Right lobe of liver (tissue), 6 donors: ENCODE data around the gene KCNS3. TPM values are rescaled to one million over a fixed set of nuclear protein-coding genes. Genes with fewer than 3 reads are reported as not detected.

Experiments
- ATAC-seq, 4 donors: fragments of 200-7000 bp; cut with Tn5 transposase; one replicate each; pipeline ENCODE4 v1.9.1; 2020; ENCODE audit warnings: mild to moderate bottlenecking in 4 of 4, moderate library complexity in 4 of 4
- DNase-seq, 3 donors: peaks; one replicate each; pipeline ENCODE4 v3.0.0-alpha.2; 2020
- H3K27ac ChIP-seq, 3 donors: fragments of 200-600 bp; one replicate each; pipeline ENCODE4 v1.8.0; 2022
- H3K27me3 ChIP-seq, 2 donors: fragments of 200-600 bp; one replicate each; pipeline ENCODE4 v1.8.0; 2022
- H3K36me3 ChIP-seq, 4 donors: fragments of 200-600 bp; sonication (generic) in 1 of 4; one replicate each; pipeline versions ENCODE4 v1.5.1 to v1.8.0; 2017 to 2022; ENCODE audit warnings: control low read depth in 1 of 4
- H3K4me1 ChIP-seq, 4 donors: fragments of 200-600 bp; sonication (generic) in 1 of 4; one replicate each; pipeline versions ENCODE4 v1.5.1 to v1.8.0; 2017 to 2022; ENCODE audit warnings: control low read depth in 1 of 4
- H3K4me3 ChIP-seq, 3 donors: fragments of 200-600 bp; one replicate each; pipeline ENCODE4 v1.8.0; 2022
- H3K9me3 ChIP-seq, 4 donors: fragments of 200-600 bp; sonication (generic) in 1 of 4; one replicate each; pipeline versions ENCODE4 v1.5.1 to v1.8.0; 2017 to 2022; ENCODE audit warnings: control low read depth in 1 of 4
- POLR2A ChIP-seq: fragments of 450-650 bp; IDR thresholded peaks from one replicate; pipeline ENCODE4 v1.6.1; 2017; ENCODE audit warnings: antibody characterized with exemption, mild to moderate bottlenecking
- WGBS: methylation state at CpG from one replicate; pipeline ENCODE4 v1.1.6; 2018; ENCODE audit warnings: low coverage, low lambda C conversion rate; ENCODE audit not compliant: insufficient coverage; ENCODE audit errors: missing lambda C conversion rate; 5-methylcytosine and 5-hydroxymethylcytosine counted together
- intact Hi-C, 2 donors: fragments of 100-400 bp; cut with DNase I; formaldehyde crosslinking; loops; one replicate each; pipeline versions ENCODE4 v1.11.2 to v1.14.1; 2022
- total RNA-seq, 6 experiments: library from RNA; depleted of rRNA in 2 of 6; stranded (reverse); fragments of >200 nt in 2 of 6; fragmentation: NEBNext Ultra II Directional in 3 of 6; extraction: Animal tissue kit (Norgen Biotek cat#: 25700) in 3 of 6; gene quantifications; one replicate each; pipeline versions ENCODE4 v1.1.0 to v1.2.4, GENCODE V29; 2016 to 2023
- TF ChIP-seq, protein P1 (sequence below), 4 donors: fragments of 200-600 bp in 3 of 4; fragments of 450-650 bp in 1 of 4; IDR thresholded peaks; one replicate each; pipeline versions ENCODE4 v1.5.1 to v1.8.0; 2016 to 2022; ENCODE audit warnings: antibody characterized with exemption in 4 of 4, mild to moderate bottlenecking in 2 of 4
- donor health status: DM: no; HTN: yes; CAD: no.
- donor health status: DM: no; HTN: no; CAD: no.
- donor health status: DM: no; HTN: no; CAD: no.
- donor health status: DM: no; HTN: yes; CAD: no.
- donor health status: DM: no; HTN: yes; CAD: no.

The KCNS3 gene
- total RNA-seq, 6 experiments from 2014 or later = 1.3 to 6.8 (median 2.9) TPM

DNA sequence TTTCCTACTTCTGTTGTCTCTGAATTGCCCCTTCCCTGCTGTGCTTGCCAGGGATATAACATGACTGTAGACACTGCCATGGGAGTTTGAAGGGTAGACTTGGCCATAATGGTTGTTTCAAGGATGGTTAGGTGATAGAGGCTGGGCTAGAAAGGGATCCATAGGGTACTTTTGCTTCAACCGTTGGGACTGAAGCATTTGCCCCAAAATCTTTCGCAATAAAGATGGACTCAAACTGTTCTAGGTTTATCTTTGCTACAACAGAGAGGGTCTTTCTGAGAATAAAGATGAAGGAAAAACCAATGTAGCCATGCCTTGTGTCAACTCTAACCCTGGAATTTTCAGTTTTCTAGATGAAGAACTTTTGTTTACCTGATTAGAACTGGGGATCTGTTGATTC lies 35.0 kb upstream of the KCNS3 start:
- DNase-seq (no peak), ATAC-seq (no peak)
- intact Hi-C loops = loop anchor here in 1 of 2 donors (10.0 kb wide), 2 partner anchors 119 to 531 kb away; no protein-coding TSS in a partner anchor

DNA sequence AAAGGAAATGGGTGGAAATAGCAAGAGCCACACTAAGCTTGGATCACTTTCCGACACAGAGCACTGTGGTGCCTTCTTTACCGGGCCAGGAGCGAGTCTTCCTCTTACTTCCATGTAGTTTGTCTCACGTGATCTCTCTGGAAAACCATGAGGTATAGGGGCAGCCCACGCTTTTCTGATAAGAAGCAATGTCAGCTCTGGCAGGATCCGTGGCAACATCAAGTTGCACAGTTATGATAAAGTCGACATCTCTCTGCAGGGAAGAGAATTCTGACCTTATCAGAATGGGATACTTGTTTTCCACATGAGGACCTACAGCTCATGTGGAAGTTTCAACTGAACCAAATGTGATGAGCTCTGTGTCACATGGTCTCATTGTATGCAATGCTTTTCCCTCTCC lies 32.7 kb upstream of the KCNS3 start:
- Histone ChIP-seq H3K27me3 (no peaks in the 10 kb centered on the region), H3K4me1 (no peaks in the 10 kb centered on the region), H3K9me3 (no peaks in the 10 kb centered on the region), H3K27ac (no peak overlapping the region), H3K4me3 (no peak overlapping the region), H3K36me3 (no peaks in the 10 kb centered on the region)
- no peak for TF ChIP-seq POLR2A
- TF ChIP-seq, protein P1, sequence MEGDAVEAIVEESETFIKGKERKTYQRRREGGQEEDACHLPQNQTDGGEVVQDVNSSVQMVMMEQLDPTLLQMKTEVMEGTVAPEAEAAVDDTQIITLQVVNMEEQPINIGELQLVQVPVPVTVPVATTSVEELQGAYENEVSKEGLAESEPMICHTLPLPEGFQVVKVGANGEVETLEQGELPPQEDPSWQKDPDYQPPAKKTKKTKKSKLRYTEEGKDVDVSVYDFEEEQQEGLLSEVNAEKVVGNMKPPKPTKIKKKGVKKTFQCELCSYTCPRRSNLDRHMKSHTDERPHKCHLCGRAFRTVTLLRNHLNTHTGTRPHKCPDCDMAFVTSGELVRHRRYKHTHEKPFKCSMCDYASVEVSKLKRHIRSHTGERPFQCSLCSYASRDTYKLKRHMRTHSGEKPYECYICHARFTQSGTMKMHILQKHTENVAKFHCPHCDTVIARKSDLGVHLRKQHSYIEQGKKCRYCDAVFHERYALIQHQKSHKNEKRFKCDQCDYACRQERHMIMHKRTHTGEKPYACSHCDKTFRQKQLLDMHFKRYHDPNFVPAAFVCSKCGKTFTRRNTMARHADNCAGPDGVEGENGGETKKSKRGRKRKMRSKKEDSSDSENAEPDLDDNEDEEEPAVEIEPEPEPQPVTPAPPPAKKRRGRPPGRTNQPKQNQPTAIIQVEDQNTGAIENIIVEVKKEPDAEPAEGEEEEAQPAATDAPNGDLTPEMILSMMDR (IDR thresholded peaks at IDR 0.05) = no peak
- 88% methylated on average over 6 of the region's 7 CpGs for WGBS
- no peak for ATAC-seq
- no peak for DNase-seq
- intact Hi-C loops = loop anchor here in 1 of 2 donors (10.0 kb wide), 2 partner anchors 121 to 529 kb away; no protein-coding TSS in a partner anchor

More for the DNA sequence above, 35.0 kb upstream of the KCNS3 start:
- no peak for TF ChIP-seq POLR2A
- TF ChIP-seq, protein P1 (IDR thresholded peaks at IDR 0.05) = no peak
- Histone ChIP-seq H3K4me1 (no peaks in the 10 kb centered on the region), H3K27me3 (no peaks in the 10 kb centered on the region), H3K4me3 (no peak overlapping the region), H3K27ac (no peak overlapping the region), H3K36me3 (no peaks in the 10 kb centered on the region), H3K9me3 (no peaks in the 10 kb centered on the region)
- 81% methylated on average over 2 of the region's 2 CpGs for WGBS

DNA sequence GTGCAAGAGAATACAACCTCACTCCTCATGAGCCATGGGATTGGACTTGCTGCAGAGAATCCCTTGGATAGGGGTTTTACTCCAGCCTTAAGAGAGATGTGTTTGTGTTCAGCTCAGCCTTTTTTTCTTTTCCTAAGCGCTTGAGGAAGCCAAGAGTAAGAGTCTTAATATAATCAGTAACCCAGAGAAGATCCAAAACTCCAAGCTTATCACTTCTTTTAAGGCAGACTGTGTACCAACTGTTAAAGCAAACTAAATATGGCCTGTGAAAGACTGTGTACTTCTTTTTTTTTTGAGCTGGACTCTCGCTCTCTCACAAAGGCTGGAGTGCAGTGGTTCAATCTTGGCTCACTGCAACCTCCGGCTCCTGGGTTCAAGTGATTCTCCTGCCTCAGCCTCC lies 31.8 kb upstream of the KCNS3 start:
- no peak for DNase-seq
- H3K36me3 ChIP-seq = no peaks in the 10 kb centered on the region
- no peak for ATAC-seq
- H3K27me3 ChIP-seq = no peaks in the 10 kb centered on the region
- no peak overlapping the region for H3K27ac ChIP-seq
- no peak for TF ChIP-seq POLR2A
- TF ChIP-seq, protein P1 (IDR thresholded peaks at IDR 0.05) = no peak
- no peaks in the 10 kb centered on the region for H3K4me1 ChIP-seq
- no peak overlapping the region for H3K4me3 ChIP-seq
- intact Hi-C loops = loop anchor here in 1 of 2 donors (10.0 kb wide), 2 partner anchors 122 to 528 kb away; no protein-coding TSS in a partner anchor
- H3K9me3 ChIP-seq = no peaks in the 10 kb centered on the region
- WGBS = 87% methylated on average over 2 of the region's 3 CpGs

DNA sequence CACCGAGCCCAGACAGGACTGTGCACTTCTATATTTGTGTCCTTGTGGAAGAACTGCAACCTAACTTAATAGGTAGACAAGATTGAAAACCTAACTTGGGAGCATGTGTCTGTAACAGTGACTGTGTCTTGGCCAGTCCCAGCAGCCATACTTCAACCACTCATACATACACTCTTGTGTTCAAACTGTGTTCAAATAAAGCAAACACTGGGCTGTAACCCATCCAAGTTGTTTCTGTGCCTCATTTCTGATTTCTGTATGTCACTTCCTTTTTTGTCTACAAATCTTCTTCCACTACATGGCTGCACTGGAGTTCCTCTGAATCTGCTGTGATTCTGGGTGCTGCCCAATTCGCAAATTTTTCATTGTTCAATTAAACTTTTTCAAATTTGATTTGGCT lies 31.2 kb upstream of the KCNS3 start:
- Histone ChIP-seq H3K27ac (no peak overlapping the region), H3K27me3 (no peaks in the 10 kb centered on the region), H3K36me3 (no peaks in the 10 kb centered on the region), H3K9me3 (no peaks in the 10 kb centered on the region), H3K4me3 (no peak overlapping the region), H3K4me1 (no peaks in the 10 kb centered on the region)
- 78% methylated on average over 1 of the region's 2 CpGs for WGBS
- TF ChIP-seq, protein P1 (IDR thresholded peaks at IDR 0.05) = no peak
- no peak for TF ChIP-seq POLR2A
- intact Hi-C loops = loop anchor here in 1 of 2 donors (10.0 kb wide), 2 partner anchors 122 to 528 kb away; no protein-coding TSS in a partner anchor
- ATAC-seq (no peak), DNase-seq (no peak)

DNA sequence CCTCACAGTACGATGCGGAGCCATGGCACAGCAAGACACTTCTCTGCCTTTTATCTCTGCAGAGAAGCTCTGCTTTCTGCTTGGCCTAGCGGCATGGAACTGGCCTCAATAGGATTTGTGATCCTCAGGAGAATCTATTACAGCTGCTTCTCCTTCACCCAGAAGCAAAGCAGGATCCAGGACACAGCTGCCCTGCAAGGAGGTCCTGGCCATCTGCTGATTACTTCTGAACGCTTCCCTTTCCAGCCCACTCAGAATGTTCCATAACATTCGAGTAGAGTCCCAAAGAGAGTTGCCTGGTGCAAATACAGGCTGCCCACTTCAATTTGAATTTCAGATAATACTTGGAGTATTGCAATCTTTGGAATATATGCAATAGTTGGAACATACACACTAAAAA lies 29.2 kb upstream of the KCNS3 start:
- no peaks in the 10 kb centered on the region for H3K27me3 ChIP-seq
- intact Hi-C loops = loop anchor here in 1 of 2 donors (10.0 kb wide), 2 partner anchors 124 to 526 kb away; no protein-coding TSS in a partner anchor
- DNase-seq = no peak
- TF ChIP-seq, protein P1 (IDR thresholded peaks at IDR 0.05) = no peak
- TF ChIP-seq POLR2A = no peak
- H3K36me3 ChIP-seq = no peaks in the 10 kb centered on the region
- ATAC-seq = no peak
- no peak overlapping the region for H3K4me3 ChIP-seq
- H3K4me1 ChIP-seq = no peaks in the 10 kb centered on the region
- no peaks in the 10 kb centered on the region for H3K9me3 ChIP-seq
- 75% methylated on average over 2 of the region's 5 CpGs for WGBS
- no peak overlapping the region for H3K27ac ChIP-seq
